ENCODE measurements around the gene RNF207.

Gene RNF207

DNA sequence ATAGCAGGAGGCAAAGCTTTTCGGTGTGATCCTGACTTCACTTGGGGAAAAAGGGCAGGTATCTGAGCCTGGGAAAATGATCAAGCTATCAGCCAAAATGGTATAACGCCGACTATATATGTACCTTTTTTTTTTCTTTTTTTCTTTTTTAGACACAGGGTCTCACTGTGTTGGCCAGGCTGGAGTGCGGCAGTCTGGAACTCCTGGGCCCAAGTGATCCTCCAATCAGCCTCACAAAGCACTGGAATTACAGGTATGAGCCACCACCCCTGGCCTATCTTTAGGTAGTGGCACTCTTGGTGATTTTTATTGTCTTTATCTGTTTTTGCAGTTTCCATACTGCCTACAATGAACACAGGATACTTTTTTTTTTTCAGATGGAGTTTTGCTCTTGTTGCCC lies 31.2 kb downstream of the RNF207 start:
- TF ChIP-seq MEIS1 (CRISPR knock-in tag; IDR thresholded peaks at IDR 0.05; ENCODE audit: borderline replicate concordance) (no peak), ZNF121 (tag by site-specific recombination; IDR thresholded peaks at IDR 0.05) (peak; percentile 89)
- CTCF ChIA-PET, result interaction anchor here (0.5 to 2.8 kb wide), 9 partner anchors 10 to 1320 kb away, joined by 3 to 14 read pairs (median 3); no protein-coding TSS in a partner anchor
- peaks cover 13 to 26% of the 10 kb centered on the region in 2 experiments for H3K36me3 ChIP-seq (ENCODE audit: control insufficient read depth in 2 of 2, insufficient read depth in 1 of 2, low read length in 2 of 2)
- H3K4me3 ChIP-seq (ENCODE audit: low read depth, low read length), result no peak overlapping the region
- no peak overlapping the region for H3K27ac ChIP-seq (ENCODE audit: extremely low read depth, low read depth, low read length)
- no peaks in the 10 kb centered on the region; the same call in 1 of the 2 replicates for H3K4me1 ChIP-seq (ENCODE audit: control insufficient read depth, insufficient read depth, low read length)
- H3K9me3 ChIP-seq (ENCODE audit: control insufficient read depth, insufficient read depth, low read depth, low read length), result no peaks in the 10 kb centered on the region
- POLR2A ChIA-PET, result interaction anchor here (0.5 to 0.6 kb wide), 2 partner anchors 164 to 173 kb away, joined by 3 to 4 read pairs; no protein-coding TSS in a partner anchor

DNA sequence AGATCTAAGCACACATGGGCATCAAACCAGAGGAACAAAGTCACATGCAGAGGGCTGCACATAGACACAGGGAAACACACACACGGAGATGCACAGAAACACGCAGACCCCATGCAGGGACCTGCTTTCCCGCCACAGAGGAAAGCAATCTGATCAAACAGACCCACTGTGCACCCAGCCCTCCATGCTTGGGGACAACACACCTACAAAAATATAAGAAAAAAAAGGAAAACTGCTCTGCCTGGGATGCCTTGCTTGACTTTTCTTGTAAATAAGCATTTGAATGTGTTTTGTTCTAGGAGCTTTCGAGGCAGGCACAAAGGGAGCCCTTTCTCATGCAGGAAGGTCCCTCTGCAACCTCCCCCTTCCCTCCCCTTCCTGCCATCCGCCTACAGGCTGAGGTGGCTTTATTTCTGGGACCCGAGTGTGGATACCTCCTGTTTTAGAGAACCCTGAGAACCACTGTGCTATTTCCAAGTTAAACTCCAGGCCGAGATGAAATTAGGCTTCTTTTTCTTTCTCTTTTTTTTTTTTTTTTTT lies 33.4 kb downstream of the RNF207 start:
- Histone ChIP-seq H3K4me3 (ENCODE audit: low read depth, low read length) (no peak overlapping the region), H3K4me1 (ENCODE audit: control insufficient read depth, insufficient read depth, low read length) (no peaks in the 10 kb centered on the region; the same call in 1 of the 2 replicates), H3K36me3 (ENCODE audit: control insufficient read depth in 2 of 2, insufficient read depth in 1 of 2, low read length in 2 of 2) (peaks cover 0 to 4% of the 10 kb centered on the region in 2 experiments; a peak in 1 of 3 replicates), H3K27ac (ENCODE audit: extremely low read depth, low read depth, low read length) (no peak overlapping the region), H3K9me3 (ENCODE audit: control insufficient read depth, insufficient read depth, low read depth, low read length) (no peaks in the 10 kb centered on the region)
- CTCF ChIA-PET, result interaction anchor here (0.6 to 2.8 kb wide), 19 partner anchors 7 to 247 kb away, joined by 3 to 14 read pairs (median 5); partner anchors contain the start of gene RNF207
- POLR2A ChIA-PET, result interaction anchor here (1.0 kb wide), 1 partner anchor 15 kb away, joined by 3 read pairs; no protein-coding TSS in a partner anchor
- no peak for TF ChIP-seq RBAK (tag by site-specific recombination; IDR thresholded peaks at IDR 0.05)
- peak; percentile 60 for TF ChIP-seq ZNF335 (tag by site-specific recombination; conservative IDR thresholded peaks at IDR 0.05)

DNA sequence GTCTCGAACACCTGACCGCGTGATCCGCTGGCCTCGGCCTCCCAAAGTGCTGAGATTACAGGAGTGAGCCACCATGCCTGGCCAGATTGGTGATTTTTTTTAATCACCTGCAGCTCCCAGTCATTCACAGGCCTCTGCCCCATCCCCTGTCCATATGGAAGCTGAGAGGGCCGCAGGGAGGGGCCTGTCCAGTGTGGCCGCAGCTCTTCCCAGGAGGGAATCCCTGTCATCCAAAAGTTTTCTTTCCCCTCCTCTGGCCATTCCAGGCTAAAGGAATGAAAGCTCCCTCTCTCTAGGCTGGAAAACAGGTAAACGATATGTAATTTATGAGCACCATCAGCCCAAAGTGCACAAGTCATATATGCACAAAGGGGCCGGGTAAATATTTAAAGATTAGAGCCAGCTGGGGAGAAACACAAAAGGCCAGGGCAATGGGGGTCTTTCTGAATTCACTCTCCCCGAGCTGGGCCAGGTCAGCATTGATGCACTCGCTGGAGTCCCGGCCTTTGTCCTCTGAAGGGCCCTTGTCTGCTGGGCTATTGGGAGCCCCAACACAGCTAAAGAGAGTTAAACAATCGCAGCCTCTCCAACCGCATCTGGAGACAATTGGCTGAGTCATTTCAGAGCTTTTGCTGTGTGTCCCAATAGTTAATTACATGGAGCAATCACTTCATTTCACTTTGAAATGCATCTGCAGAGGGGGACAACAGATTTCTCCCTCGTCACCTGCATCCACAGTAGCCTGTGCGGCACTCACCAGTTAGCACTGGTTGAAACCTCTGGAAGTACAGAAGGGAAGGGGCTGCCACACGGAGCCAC lies 34.2 kb downstream of the RNF207 start:
- H3K36me3 ChIP-seq (ENCODE audit: control insufficient read depth in 2 of 2, insufficient read depth in 1 of 2, low read length in 2 of 2), result no peaks in the 10 kb centered on the region
- no peaks in the 10 kb centered on the region; the same call in 1 of the 2 replicates for H3K4me1 ChIP-seq (ENCODE audit: control insufficient read depth, insufficient read depth, low read length)
- H3K4me3 ChIP-seq (ENCODE audit: low read depth, low read length), result no peak overlapping the region
- H3K27ac ChIP-seq (ENCODE audit: extremely low read depth, low read depth, low read length), result no peak overlapping the region
- ChIA-PET CTCF (interaction anchor here (0.6 to 2.8 kb wide), 3 partner anchors 103 to 176 kb away, joined by 3 to 14 read pairs (median 6); no protein-coding TSS in a partner anchor), POLR2A (no interaction called here)
- TF ChIP-seq ZNF791 (tag by site-specific recombination; IDR thresholded peaks at IDR 0.05) (no peak), ZNF530 (tag by site-specific recombination; IDR thresholded peaks at IDR 0.05; ENCODE audit: low read depth) (no peak), ZSCAN4 (tag by site-specific recombination; IDR thresholded peaks at IDR 0.05) (no peak), ZNF560 (tag by site-specific recombination; IDR thresholded peaks at IDR 0.05; ENCODE audit: borderline replicate concordance) (no peak), ZNF510 (tag by site-specific recombination; IDR thresholded peaks at IDR 0.05; ENCODE audit: insufficient replicate concordance) (no peak), HOXD13 (CRISPR knock-in tag; IDR thresholded peaks at IDR 0.05; ENCODE audit: borderline replicate concordance) (no peak), ZNF239 (tag by site-specific recombination; IDR thresholded peaks at IDR 0.05) (no peak), ZNF670 (tag by site-specific recombination; IDR thresholded peaks at IDR 0.05; ENCODE audit: low read depth) (no peak), ZNF48 (tag by site-specific recombination; IDR thresholded peaks at IDR 0.05) (no peak), ZBTB7A (tag by site-specific recombination; IDR thresholded peaks at IDR 0.05; ENCODE audit: low read depth) (no peak), ZNF513 (tag by site-specific recombination; IDR thresholded peaks at IDR 0.05) (no peak)
- TF ChIP-seq, protein P1, sequence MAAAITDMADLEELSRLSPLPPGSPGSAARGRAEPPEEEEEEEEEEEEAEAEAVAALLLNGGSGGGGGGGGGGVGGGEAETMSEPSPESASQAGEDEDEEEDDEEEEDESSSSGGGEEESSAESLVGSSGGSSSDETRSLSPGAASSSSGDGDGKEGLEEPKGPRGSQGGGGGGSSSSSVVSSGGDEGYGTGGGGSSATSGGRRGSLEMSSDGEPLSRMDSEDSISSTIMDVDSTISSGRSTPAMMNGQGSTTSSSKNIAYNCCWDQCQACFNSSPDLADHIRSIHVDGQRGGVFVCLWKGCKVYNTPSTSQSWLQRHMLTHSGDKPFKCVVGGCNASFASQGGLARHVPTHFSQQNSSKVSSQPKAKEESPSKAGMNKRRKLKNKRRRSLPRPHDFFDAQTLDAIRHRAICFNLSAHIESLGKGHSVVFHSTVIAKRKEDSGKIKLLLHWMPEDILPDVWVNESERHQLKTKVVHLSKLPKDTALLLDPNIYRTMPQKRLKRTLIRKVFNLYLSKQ (tag by site-specific recombination; IDR thresholded peaks at IDR 0.05; ENCODE audit: borderline replicate concordance), result no peak
- TF ChIP-seq, protein P2, sequence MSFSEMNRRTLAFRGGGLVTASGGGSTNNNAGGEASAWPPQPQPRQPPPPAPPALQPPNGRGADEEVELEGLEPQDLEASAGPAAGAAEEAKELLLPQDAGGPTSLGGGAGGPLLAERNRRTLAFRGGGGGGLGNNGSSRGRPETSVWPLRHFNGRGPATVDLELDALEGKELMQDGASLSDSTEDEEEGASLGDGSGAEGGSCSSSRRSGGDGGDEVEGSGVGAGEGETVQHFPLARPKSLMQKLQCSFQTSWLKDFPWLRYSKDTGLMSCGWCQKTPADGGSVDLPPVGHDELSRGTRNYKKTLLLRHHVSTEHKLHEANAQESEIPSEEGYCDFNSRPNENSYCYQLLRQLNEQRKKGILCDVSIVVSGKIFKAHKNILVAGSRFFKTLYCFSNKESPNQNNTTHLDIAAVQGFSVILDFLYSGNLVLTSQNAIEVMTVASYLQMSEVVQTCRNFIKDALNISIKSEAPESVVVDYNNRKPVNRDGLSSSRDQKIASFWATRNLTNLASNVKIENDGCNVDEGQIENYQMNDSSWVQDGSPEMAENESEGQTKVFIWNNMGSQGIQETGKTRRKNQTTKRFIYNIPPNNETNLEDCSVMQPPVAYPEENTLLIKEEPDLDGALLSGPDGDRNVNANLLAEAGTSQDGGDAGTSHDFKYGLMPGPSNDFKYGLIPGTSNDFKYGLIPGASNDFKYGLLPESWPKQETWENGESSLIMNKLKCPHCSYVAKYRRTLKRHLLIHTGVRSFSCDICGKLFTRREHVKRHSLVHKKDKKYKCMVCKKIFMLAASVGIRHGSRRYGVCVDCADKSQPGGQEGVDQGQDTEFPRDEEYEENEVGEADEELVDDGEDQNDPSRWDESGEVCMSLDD (tag by site-specific recombination; IDR thresholded peaks at IDR 0.05), result no peak
- H3K9me3 ChIP-seq (ENCODE audit: control insufficient read depth, insufficient read depth, low read depth, low read length), result no peaks in the 10 kb centered on the region

Measured in HEK293 (cell line).